Left lobe of liver (tissue), 2 donors: ENCODE measurements around the gene TVP23C. TPM values are rescaled to one million over a fixed set of nuclear protein-coding genes. Genes with fewer than 3 reads are reported as not detected.
"Not testable (repeated sequence)": the region's sequence is repeated elsewhere in the genome, so short reads cannot be mapped to it uniquely, and the experiment has no call there.

Experiments used
- ATAC-seq: fragments of 200-7000 bp; cut with Tn5 transposase; one replicate; pipeline ENCODE4 v1.9.1; 2020; ENCODE audit warnings: mild to moderate bottlenecking, moderate library complexity
- DNase-seq: peaks from one replicate; pipeline ENCODE4 v3.0.0-alpha.2; 2020; ENCODE audit warnings: low spot score
- total RNA-seq: library from RNA; stranded (reverse); gene quantifications from one replicate; pipeline ENCODE4 v1.2.1, GENCODE V29; 2021
- donor health status: DM: no; HTN: no; CAD: no; lungs with moderate emphysema.
- donor health status: DM: no; HTN: yes; CAD: no.

The TVP23C gene
- total RNA-seq, 1 donor from 2014 or later = 4.1 TPM

GRCh38 chr17:15533122-15533521 lies 30.2 kb downstream of the TVP23C start:
- ATAC-seq, DNase-seq: not testable (repeated sequence)

DNA sequence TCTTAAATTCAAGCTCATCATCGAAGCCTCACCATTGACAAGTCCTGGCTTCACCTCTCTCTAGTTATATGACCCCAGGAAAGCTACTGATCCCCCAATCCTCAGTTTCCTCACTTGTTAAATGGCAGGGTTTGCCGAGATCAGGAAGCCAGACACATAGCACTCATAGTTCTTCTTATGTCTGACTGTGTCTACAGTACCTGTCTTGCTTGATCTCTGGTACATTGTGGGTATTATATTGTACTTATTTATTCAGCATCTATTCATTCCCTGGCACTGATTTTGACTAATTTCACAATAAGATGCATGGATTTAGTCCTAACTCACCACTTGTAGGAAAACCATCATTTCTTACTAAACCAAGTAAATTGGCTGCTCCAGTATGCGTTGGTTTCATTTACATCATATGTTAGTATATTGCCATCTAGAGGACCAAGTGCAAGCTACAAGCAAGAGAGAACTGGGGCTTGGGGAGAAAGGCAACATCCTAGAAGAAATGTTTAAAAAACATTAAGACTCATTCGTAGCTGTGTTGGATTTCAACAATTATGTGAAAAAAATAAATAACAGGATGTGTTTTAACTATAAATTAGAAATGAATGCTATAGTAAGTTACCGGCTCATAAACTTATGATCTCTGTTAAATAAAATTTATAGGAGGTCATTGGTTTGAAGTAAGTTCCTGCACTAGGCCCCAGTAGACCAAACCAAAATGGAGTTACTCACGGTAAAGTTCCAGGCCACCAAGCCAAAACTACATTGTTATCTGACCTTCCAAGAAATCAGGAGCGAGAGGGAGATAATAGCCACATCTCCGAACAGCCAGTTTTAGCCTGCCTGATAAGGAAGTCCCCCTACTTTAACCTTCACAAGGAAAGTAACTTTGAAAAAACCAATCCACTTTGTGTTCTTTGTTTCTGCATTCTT lies 36.7 kb downstream of the TVP23C start:
- not testable (repeated sequence) for DNase-seq

GRCh38 chr17:15524990-15525985 lies 38.0 kb downstream of the TVP23C start:
- peak; percentile 46 for ATAC-seq
- DNase-seq = not testable (repeated sequence)

More for the DNA sequence above, 36.7 kb downstream of the TVP23C start:
- peak; percentile 86 for ATAC-seq

GRCh38 chr17:15516150-15516549 lies 47.1 kb downstream of the TVP23C start:
- no peak for DNase-seq
- no peak for ATAC-seq

DNA sequence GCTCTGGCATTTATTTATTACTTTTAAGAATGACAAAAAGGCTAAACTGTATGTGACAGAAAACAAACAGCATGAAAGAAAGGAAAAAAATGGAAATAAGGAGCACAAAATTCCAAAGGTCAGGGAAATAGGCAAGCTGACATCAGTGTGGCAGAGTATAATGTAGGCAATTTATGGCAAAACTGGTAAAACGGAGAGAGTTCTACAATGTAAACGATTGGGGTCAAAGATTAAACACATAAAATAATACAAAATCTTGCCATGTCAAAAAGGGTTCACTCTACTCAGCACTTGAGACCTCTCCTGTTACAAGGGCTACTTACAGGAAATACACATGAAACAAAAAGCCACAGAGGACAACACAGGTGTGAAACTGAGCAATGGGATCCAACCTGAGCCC lies 48.8 kb downstream of the TVP23C start:
- ATAC-seq = no peak
- no peak for DNase-seq

DNA sequence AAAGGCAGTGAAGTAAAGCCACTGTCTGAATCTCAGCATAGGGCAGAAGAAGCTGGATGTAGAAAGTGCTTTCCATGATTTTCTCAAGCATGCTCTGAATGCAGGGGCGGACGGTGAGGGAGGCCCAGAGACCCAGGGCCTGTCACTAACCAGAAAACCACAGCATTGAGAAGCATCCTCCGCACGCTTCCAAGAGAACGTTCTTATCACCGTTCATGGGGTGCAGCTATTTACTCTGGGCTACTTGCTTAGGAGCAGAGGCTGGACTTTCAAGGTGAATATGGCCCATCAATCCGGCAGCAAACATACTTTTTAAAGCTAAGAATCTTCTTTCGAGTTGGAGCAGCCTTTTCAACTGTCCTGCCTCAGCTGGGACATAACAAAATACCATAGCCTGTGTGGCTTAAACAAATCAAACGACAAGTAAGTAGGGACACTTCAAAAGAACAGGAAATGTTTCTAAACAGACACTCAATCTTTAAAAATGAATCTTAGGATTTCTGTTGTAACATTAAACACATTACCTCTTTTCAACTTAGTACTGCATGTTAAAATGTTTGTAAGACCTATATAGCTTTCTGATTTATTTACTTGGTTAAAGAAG lies 49.3 kb downstream of the TVP23C start:
- ATAC-seq (no peak), DNase-seq (no peak)

DNA sequence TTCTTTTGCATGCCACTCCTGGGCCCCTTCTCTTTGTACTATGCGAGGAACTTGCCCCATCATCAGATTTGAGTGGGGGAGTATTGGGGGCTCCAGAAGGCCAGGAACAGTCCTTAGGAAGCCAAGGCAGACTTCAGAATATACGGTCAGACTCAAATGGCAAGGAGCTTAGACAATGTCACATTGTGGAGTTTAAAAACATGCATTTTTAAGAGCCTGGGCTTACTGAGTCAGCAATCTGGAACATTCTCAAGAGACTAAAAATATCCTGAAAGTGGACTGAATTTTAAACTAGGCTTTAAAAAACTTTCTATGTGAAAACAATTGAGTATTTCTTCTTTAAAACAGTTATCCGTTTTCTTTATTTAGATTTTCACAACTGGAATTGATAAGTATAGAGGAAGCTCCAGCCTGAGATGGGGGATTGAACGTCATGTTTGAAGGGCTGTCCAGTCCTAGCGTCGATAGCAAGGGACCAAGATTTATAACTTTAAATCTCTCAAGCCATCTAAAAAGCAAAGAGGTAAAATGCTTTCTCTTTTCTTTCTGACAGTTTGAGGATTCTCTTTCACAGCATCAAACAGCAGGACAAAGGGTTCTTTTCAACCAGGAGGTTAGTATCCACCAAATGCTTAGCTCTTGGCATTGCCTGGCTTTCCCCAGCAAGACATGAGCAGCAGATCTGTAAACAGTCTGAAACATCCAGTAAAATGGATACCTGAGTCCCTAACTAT lies 50.1 kb downstream of the TVP23C start:
- ATAC-seq = no peak

DNA sequence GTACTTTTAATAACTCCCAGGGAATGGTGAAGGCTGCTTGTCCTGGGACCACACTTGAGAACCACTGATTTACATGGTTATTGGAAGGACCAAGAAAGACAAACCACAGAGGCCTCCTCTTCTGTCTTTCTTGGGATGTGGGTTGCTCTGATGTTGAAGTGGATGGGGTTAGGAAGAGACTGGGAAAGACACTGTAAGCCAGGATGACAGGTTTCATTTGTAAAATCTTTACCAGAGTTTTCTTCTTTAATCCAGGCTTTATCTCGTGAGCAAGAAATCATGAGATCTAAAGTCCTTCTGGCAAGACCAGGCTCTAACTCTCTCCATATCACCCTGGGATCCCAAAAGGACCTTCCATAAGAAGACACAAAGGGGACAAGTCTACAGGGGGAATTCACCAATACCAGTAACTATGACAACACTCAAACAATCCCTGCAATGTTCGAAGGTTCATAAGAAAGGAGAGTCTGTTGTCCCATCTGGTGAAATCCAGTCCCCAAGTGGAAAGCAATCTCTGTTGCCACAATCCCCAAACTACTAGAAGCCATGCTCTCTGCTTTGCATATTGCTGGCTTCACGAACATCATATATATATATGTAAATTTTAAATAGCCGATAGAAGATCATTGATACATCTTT lies 51.1 kb downstream of the TVP23C start:
- DNase-seq = no peak
- no peak for ATAC-seq

More for the DNA sequence above, 50.1 kb downstream of the TVP23C start:
- DNase-seq = no peak

- DNase-seq (no peak), ATAC-seq (no peak)
Observed at GRCh38 chr17:15511142-15511541, 52.1 kb downstream of the TVP23C start.

DNA sequence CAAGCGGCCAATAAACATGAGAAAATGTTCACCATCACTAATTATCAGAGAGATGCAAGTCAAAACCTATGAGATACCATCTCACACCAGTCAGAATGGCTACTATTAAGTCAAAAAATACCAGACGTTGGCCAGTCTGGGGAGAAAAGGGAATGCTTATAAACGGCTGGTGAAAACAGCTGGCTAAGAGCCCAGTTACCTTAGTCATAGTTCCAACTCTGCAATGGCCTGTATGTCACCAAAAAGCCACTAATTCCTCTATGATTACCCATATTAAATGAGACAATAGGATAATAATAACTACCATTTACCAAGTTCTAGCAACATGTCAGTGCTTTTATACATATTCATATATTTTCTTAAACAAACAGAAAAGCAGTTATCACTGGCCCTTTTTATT lies 52.9 kb downstream of the TVP23C start:
- ATAC-seq = no peak

DNA sequence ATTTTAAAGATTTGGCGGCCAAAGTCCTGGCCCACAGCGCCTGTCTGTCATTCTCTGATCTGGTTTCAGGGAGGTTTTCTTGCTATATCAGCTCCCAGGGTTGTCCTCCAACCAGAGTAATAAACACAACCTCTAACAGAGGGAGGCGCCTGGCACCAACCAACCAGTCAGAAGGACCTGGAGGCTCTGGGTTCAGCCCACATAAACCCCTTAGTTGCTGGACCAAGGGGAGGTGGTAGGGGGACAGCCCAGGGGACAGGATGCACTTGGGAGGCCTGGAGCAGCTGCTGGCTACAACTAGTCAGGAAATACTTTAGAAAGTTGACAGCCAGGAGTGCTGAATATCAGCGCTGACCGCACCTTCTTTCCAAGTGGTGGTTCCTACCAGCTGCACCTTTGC lies 54.2 kb downstream of the TVP23C start:
- ATAC-seq (no peak), DNase-seq (no peak)

More for the DNA sequence above, 52.9 kb downstream of the TVP23C start:
- DNase-seq = no peak

DNA sequence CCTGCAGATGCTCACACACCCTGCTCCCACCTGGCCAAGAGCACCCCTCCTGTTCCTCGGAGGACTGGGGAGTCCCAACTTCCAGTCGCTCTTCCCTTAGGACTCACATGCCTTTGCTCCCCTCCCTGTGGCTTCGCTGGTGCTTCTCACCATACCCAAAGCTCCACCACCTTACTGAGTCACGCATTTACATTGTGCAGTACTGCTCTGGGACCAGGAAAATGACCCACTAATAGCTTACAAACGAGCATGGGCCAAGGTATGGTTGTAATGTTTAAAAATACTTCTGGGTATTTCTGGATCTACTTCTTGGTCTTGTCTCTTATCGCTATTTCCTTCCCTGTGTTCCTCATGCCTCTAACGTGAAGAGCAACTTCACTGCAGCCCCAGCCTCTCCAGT lies 54.8 kb downstream of the TVP23C start:
- no peak for ATAC-seq
- DNase-seq = no peak

DNA sequence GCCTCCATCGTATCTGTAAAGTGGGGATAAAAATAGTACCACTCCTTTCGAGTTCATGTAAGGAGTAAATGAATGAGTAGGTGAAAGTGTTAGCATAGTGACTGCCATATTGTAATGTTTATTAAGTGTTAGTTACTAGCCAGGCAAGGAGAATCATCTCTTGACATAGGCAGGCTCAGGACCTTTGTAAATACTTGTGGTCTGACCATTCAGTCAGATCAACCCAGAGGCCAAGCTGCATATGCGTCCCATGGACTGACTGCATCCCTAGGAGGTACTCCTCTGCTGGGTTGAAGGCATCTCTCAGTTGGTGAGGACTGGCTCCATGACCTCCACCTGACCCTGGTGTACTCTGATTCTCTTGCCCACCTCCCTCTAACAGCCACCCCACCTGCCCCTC lies 55.4 kb downstream of the TVP23C start:
- no peak for DNase-seq
- no peak for ATAC-seq

- DNase-seq = no peak
- no peak for ATAC-seq
Observed at GRCh38 chr17:15507001-15507400, 56.3 kb downstream of the TVP23C start.

GRCh38 chr17:15505708-15506107 lies 57.6 kb downstream of the TVP23C start:
- not testable (repeated sequence) for ATAC-seq, DNase-seq

DNA sequence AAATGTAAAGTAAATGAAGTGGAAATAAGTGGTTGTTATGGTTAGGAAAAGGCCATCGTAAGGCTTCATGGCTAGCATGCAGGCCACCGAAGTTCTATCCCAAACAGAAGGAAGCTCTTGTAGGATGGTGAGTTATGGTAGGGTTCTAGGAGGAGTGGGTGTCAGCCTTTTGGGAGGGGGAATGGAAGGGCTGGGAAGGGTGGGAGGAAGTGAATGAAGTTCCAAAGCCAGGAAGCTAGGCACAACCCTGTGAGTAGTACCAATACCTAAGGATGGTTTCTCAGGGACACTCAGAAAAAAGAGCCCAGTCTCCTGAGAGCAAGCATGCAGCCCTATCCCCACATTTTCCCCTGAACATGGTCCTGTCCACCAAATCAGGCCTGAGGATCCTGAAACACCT lies 59.6 kb downstream of the TVP23C start:
- no peak for ATAC-seq
- DNase-seq = no peak

DNA sequence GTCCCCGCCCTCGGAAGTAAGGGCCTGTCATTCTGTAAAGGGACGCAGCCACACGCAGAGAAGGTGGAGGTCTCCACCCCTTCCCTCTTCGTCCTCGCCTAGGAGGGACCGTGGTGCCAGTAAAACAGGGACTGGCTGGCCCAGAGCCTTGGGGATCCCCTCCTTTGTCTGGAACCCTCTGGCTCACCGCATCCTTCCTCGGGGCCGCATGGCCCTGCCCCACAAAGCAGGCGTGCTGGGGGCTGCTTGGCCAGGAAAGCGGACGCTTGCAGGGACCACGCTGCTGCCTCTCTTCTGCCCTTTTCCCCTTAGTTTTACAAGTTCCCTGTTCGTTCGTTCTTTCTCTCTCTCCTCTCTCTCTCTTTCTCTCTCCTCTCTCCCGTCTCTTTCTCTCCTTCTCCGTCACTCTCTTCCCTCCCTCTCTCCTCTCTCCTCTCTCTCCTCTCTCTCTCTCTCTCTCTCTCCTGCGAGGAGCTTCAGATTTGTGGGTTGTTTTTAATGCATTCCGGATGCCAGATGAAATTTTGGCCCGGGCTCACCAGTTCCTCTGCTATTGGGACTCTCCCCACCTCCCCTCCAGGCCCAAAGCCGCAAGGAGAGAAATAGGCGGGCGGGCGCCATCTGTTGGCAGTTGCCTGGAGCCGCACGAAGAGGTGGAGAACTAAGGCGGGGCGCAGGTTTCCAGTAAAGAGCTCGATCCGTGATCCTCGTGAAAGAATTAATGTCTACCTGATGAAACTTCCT lies 60.7 kb downstream of the TVP23C start:
- peak; percentile 75 for DNase-seq
- peak; percentile 96 for ATAC-seq

- ATAC-seq (no peak), DNase-seq (no peak)
Observed at GRCh38 chr17:15501793-15502192, 61.5 kb downstream of the TVP23C start.

- ATAC-seq = no peak
- no peak for DNase-seq
Observed at GRCh38 chr17:15501282-15501681, 62.0 kb downstream of the TVP23C start.
